Fibroblast of mammary gland (primary cell): ENCODE data around the gene SEMA4F.
A peak's percentile ranks its signal among the peaks of the same experiment; 100 is the strongest.

Experiments used
- DNase-seq: peaks from one replicate; pipeline ENCODE4 v3.0.0-alpha.2; 2010; ENCODE audit warnings: low read depth
- H3K4me3 ChIP-seq: 2 replicates; pipeline ENCODE4 v1.5.1; 2011; ENCODE audit warnings: low read depth, mild to moderate bottlenecking, low read length, moderate library complexity; ENCODE audit not compliant: control insufficient read depth
- CTCF ChIP-seq: conservative IDR thresholded peaks from 2 replicates; pipeline ENCODE4 v1.5.1; 2011; ENCODE audit warnings: low read depth, low read length, inconsistent platforms; ENCODE audit not compliant: control insufficient read depth, insufficient read depth

The SEMA4F gene

GRCh38 chr2:74653985-74654882 is at the start of gene SEMA4F:
SEMA4F (plus strand) TSS chr2:74654247; CDS start chr2:74654377, 130 bp downstream.
- no peak for TF ChIP-seq CTCF
- peak within 1 kb of the TSS; percentile 62 for H3K4me3 ChIP-seq
- peak; percentile 87 for DNase-seq

GRCh38 chr2:74606927-74607326 is 47.1 kb upstream of the SEMA4F start:
- DNase-seq = no peak
- H3K4me3 ChIP-seq = no peak overlapping the region
- no peak for TF ChIP-seq CTCF

GRCh38 chr2:74617122-74617521 is 36.9 kb upstream of the SEMA4F start:
- no peak for TF ChIP-seq CTCF
- DNase-seq = no peak
- no peak overlapping the region for H3K4me3 ChIP-seq

GRCh38 chr2:74618410-74619083 is 35.5 kb upstream of the SEMA4F start:
- TF ChIP-seq CTCF = no peak
- no peak for DNase-seq
- H3K4me3 ChIP-seq = no peak overlapping the region

GRCh38 chr2:74619651-74620297 is 34.3 kb upstream of the SEMA4F start:
- DNase-seq = no peak
- H3K4me3 ChIP-seq = no peak overlapping the region

More at GRCh38 chr2:74619651-74620297, 34.3 kb upstream of the SEMA4F start:
- TF ChIP-seq CTCF = no peak
